Measurements from ENCODE around the gene UBE2Q1.

DNA sequence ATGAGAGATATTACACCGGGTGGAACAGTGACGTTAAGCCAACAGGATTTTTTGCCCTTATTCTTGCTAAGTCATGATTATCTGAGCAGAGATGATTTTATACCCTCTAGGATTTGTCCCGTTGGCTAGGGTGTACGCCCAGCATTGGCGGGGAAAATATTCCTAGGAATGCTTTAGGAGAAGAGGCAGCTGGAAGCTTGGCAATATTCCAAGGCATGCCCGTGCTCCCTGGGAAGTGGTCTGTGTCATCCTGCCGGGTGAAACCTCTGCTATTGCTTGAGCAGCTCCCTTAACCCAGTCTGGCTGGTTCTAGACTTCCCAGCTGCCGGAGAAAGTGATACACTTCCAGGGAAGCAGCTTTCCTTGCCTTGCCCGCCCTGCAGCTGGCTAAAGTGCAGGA, 25.3 kb upstream of the UBE2Q1 start:
- TF ChIP-seq MAX (IDR thresholded peaks at IDR 0.05) (no peak), RAD21 (IDR thresholded peaks at IDR 0.05; ENCODE audit: low read depth) (no peak), EZH2 (IDR thresholded peaks at IDR 0.05) (no peak)
- TF ChIP-seq, protein P1, sequence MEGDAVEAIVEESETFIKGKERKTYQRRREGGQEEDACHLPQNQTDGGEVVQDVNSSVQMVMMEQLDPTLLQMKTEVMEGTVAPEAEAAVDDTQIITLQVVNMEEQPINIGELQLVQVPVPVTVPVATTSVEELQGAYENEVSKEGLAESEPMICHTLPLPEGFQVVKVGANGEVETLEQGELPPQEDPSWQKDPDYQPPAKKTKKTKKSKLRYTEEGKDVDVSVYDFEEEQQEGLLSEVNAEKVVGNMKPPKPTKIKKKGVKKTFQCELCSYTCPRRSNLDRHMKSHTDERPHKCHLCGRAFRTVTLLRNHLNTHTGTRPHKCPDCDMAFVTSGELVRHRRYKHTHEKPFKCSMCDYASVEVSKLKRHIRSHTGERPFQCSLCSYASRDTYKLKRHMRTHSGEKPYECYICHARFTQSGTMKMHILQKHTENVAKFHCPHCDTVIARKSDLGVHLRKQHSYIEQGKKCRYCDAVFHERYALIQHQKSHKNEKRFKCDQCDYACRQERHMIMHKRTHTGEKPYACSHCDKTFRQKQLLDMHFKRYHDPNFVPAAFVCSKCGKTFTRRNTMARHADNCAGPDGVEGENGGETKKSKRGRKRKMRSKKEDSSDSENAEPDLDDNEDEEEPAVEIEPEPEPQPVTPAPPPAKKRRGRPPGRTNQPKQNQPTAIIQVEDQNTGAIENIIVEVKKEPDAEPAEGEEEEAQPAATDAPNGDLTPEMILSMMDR (IDR thresholded peaks at IDR 0.05 in 2 of 3, conservative IDR thresholded peaks at IDR 0.05 in 1 of 3; ENCODE audit: borderline replicate concordance in 1 of 3, insufficient read depth in 1 of 3, low read depth in 2 of 3, low read length in 2 of 3), result no peak
